Upper lobe of left lung (tissue), 4 donors: ENCODE data around the gene RHOT2.

ENCODE experiments used
- CTCF ChIP-seq, 6 experiments: fragments of 450-650 bp in 4 of 6; fragments of 200-600 bp in 2 of 6; sonication (generic) in 2 of 6; IDR thresholded peaks; one replicate each; pipeline ENCODE4 v1.5.1; 2016 to 2019; ENCODE audit warnings: antibody characterized with exemption in 6 of 6
- EP300 ChIP-seq, 4 donors: sonication (generic); formaldehyde crosslinking; IDR thresholded peaks; one replicate each; pipeline ENCODE4 v1.5.1; 2017; ENCODE audit warnings: antibody characterized with exemption in 4 of 4, control low read depth in 2 of 4
- POLR2A ChIP-seq, 4 donors: fragments of 450-650 bp; IDR thresholded peaks; one replicate each; pipeline ENCODE4 v1.5.1; 2016 to 2017; ENCODE audit warnings: antibody characterized with exemption in 4 of 4, mild to moderate bottlenecking in 2 of 4
- POLR2AphosphoS5 ChIP-seq, 2 donors: sonication (generic); formaldehyde crosslinking; IDR thresholded peaks; one replicate each; pipeline ENCODE4 v1.5.1; 2017; ENCODE audit warnings: antibody characterized with exemption in 2 of 2

GRCh38 chr16:704552-705380 is 36.8 kb downstream of the RHOT2 start:
- no peak for TF ChIP-seq CTCF (IDR thresholded peaks at IDR 0.05)
- no peak for TF ChIP-seq EP300 (IDR thresholded peaks at IDR 0.05)
- no peak for TF ChIP-seq POLR2A (IDR thresholded peaks at IDR 0.05)
- TF ChIP-seq POLR2AphosphoS5 (IDR thresholded peaks at IDR 0.05) = no peak
